ENCODE results near the gene AP2A2.

DNA sequence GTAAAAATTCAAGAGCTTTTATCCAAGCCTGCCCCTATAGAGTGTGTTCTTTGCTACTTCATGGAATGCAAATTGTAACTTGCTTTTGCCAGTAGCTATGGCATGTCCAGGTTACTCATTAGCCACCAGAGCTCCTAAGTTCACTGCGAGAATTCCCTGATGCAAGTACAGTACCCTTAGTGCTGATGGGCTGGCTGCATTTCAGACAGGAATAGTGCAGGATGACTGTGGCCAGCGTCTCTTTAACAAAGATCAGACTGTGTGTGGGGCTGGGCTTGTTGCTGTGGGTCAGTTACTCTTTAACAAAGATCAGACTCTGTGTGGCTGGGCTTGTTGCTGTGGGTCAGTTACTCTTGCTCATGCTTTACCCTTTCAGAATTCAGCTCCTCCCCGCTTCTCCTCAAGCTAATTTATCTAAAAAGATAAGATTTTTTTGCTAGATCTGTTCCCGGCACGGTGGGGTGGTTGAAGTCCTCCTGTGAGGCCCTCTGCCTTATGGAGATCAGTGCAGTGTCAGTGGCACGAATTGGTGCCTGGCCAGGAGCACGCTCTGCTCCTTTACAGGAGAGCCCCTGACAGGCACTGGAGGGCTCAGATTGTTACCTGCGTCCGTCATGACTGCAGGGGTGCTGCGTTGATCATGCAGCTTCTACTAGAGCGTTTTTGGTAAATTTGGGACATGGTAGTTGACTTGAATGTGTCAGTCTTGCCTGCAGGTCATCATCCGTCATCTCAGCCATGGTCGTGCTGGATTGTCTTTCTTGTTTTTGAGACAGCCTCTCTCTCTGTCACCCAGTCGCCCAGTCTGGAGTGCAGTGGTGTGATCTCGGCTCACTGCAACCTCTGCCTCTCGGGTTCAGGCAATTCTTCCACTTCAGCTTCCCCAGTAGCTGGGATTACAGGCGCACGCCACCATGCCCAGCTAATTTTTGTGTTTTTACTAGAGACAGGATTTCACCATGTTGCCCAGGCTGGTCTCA lies 27.0 kb downstream of the AP2A2 start:
- TF ChIP-seq, protein P1, sequence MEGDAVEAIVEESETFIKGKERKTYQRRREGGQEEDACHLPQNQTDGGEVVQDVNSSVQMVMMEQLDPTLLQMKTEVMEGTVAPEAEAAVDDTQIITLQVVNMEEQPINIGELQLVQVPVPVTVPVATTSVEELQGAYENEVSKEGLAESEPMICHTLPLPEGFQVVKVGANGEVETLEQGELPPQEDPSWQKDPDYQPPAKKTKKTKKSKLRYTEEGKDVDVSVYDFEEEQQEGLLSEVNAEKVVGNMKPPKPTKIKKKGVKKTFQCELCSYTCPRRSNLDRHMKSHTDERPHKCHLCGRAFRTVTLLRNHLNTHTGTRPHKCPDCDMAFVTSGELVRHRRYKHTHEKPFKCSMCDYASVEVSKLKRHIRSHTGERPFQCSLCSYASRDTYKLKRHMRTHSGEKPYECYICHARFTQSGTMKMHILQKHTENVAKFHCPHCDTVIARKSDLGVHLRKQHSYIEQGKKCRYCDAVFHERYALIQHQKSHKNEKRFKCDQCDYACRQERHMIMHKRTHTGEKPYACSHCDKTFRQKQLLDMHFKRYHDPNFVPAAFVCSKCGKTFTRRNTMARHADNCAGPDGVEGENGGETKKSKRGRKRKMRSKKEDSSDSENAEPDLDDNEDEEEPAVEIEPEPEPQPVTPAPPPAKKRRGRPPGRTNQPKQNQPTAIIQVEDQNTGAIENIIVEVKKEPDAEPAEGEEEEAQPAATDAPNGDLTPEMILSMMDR (conservative IDR thresholded peaks at IDR 0.05; ENCODE audit: low read length), result no peak
- TF ChIP-seq EZH2phosphoT487 (IDR thresholded peaks at IDR 0.05; ENCODE audit: borderline replicate concordance), result no peak

Data from Loucy (cell line).